NB4 (cell line): ENCODE measurements around the gene UBE2Q2.

Experiments used
- MYC ChIP-seq: IDR thresholded peaks from 2 replicates; pipeline ENCODE4 v1.6.1; 2011; ENCODE audit warnings: low read depth, low read length
- POLR2A ChIP-seq: IDR thresholded peaks from 2 replicates; pipeline ENCODE4 v1.6.1; 2011; ENCODE audit warnings: mild to moderate bottlenecking; ENCODE audit not compliant: insufficient read length; ENCODE audit errors: extremely low read depth
- TF ChIP-seq, protein P1 (sequence below): IDR thresholded peaks from one replicate; pipeline ENCODE4 v1.5.1; 2012; ENCODE audit warnings: low read depth, low read length
- TF ChIP-seq, protein P2 (sequence below): IDR thresholded peaks from 2 replicates; pipeline ENCODE4 v1.6.1; 2011; ENCODE audit warnings: low read depth, low read length

DNA sequence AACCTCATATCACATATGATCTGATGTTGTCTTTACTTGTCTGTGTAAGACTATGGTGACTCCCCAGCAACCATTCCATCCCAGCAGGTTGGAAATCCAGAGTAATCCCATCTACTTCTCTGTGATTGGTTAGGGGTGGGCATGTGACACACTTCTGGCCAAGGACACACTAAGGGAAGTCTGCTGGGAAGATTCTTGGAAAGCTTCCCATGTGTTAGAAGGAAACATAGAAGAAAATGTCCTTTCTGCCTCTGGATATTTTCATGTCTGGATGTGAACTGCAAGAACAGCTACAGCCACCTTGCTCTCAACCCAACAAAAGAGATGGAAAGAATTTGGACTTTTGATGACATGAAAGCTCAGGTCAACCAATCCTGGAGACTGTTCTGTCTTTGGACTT is 2.6 kb upstream of the UBE2Q2 start:
- TF ChIP-seq, protein P1, sequence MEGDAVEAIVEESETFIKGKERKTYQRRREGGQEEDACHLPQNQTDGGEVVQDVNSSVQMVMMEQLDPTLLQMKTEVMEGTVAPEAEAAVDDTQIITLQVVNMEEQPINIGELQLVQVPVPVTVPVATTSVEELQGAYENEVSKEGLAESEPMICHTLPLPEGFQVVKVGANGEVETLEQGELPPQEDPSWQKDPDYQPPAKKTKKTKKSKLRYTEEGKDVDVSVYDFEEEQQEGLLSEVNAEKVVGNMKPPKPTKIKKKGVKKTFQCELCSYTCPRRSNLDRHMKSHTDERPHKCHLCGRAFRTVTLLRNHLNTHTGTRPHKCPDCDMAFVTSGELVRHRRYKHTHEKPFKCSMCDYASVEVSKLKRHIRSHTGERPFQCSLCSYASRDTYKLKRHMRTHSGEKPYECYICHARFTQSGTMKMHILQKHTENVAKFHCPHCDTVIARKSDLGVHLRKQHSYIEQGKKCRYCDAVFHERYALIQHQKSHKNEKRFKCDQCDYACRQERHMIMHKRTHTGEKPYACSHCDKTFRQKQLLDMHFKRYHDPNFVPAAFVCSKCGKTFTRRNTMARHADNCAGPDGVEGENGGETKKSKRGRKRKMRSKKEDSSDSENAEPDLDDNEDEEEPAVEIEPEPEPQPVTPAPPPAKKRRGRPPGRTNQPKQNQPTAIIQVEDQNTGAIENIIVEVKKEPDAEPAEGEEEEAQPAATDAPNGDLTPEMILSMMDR, result no peak
- no peak for TF ChIP-seq POLR2A
- TF ChIP-seq, protein P2, sequence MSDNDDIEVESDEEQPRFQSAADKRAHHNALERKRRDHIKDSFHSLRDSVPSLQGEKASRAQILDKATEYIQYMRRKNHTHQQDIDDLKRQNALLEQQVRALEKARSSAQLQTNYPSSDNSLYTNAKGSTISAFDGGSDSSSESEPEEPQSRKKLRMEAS, result no peak
- TF ChIP-seq MYC, result no peak
